ENCODE results near the gene CCT7.

GRCh38 chr2:73260338-73260984, 26.4 kb downstream of the CCT7 start:
- TF ChIP-seq GATA3 (IDR thresholded peaks at IDR 0.05; ENCODE audit: low read depth, low read length) (no peak), GATA2 (IDR thresholded peaks at IDR 0.05; ENCODE audit: low read depth, low read length) (no peak)

Data from SH-SY5Y (cell line).